Mesodermal cell (in vitro differentiated cells): ENCODE data around the gene DAGLA.

Source experiments
- H3K27ac ChIP-seq: 2 replicates; pipeline ENCODE4 v1.7.0; 2013; ENCODE audit warnings: mild to moderate bottlenecking, low read depth, low read length, moderate library complexity; ENCODE audit not compliant: severe bottlenecking
- H3K36me3 ChIP-seq: 2 replicates; pipeline ENCODE4 v1.7.1; 2013; ENCODE audit warnings: mild to moderate bottlenecking, low read length, moderate library complexity; ENCODE audit not compliant: control insufficient read depth, insufficient read depth
- H3K4me1 ChIP-seq: one replicate; pipeline ENCODE4 v1.7.1; 2013; ENCODE audit warnings: mild to moderate bottlenecking, low read length; ENCODE audit not compliant: insufficient read depth, control insufficient read depth, poor library complexity, severe bottlenecking
- H3K4me3 ChIP-seq: 2 replicates; pipeline ENCODE4 v1.7.0; 2013; ENCODE audit warnings: low read length, control low read depth, mild to moderate bottlenecking; ENCODE audit not compliant: insufficient read depth, poor library complexity, severe bottlenecking; ENCODE audit errors: extremely low read depth
- H3K9me3 ChIP-seq: 2 replicates; pipeline ENCODE4 v1.7.1; 2013; ENCODE audit warnings: mild to moderate bottlenecking, low read length, moderate library complexity; ENCODE audit not compliant: control insufficient read depth
- WGBS, 2 experiments: methylation state at CpG; one replicate each; pipeline ENCODE4 v1.1.5; 2013; ENCODE audit warnings: missing lambda C conversion rate in 2 of 2; ENCODE audit not compliant: insufficient coverage in 2 of 2; 5-methylcytosine and 5-hydroxymethylcytosine counted together

Gene DAGLA

GRCh38 chr11:61730240-61730994 is 50.2 kb downstream of the DAGLA start:
- Histone ChIP-seq H3K36me3 (peaks cover 39% of the 10 kb centered on the region), H3K4me1 (peaks cover 21% of the 10 kb centered on the region), H3K27ac (no peak overlapping the region), H3K9me3 (no peaks in the 10 kb centered on the region), H3K4me3 (no peak overlapping the region)
- 88 to 94% methylated on average over 10 to 12 of the region's 13 CpGs for WGBS, 2 experiments

DNA sequence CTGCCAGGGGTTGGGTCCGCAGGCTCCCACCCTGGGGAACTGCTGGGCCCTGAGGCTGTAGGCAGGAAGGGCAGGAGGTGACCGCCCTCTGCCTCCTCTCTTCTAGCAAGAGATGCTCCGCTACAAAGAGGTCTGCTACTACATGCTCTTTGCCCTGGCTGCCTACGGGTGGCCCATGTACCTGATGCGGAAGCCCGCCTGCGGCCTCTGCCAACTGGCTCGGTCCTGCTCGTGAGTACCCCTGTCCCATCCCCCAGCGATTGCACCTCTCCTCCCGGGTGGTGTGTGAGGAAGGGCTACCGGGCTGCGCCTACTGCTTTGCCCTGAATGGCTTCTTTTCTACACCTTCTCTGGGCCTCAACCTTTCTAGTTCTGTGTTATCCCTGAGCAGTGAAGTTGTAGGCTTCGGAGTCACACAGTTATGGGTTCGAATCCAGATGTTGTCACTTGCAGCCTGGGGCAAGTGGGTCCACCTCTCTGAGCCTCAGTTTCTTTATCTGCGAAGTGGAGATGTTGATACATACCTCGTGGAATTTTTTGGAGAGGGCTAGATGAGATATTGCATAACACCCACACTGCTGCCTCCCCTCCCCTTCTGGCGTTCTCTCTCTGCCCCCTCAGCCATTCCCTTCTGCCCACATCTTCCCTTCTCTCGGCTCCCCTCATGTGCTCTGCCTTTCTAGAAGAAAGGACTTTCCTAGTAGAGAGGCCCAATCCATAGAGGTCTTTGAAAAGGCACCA is 51.2 kb downstream of the DAGLA start:
- H3K4me3 ChIP-seq, result no peak overlapping the region
- H3K4me1 ChIP-seq, result peaks cover 19% of the 10 kb centered on the region
- no peak overlapping the region for H3K27ac ChIP-seq
- H3K36me3 ChIP-seq, result peaks cover 44% of the 10 kb centered on the region
- no peaks in the 10 kb centered on the region for H3K9me3 ChIP-seq
- 88 to 91% methylated on average over 15 to 16 of the region's 19 CpGs for WGBS, 2 experiments

DNA sequence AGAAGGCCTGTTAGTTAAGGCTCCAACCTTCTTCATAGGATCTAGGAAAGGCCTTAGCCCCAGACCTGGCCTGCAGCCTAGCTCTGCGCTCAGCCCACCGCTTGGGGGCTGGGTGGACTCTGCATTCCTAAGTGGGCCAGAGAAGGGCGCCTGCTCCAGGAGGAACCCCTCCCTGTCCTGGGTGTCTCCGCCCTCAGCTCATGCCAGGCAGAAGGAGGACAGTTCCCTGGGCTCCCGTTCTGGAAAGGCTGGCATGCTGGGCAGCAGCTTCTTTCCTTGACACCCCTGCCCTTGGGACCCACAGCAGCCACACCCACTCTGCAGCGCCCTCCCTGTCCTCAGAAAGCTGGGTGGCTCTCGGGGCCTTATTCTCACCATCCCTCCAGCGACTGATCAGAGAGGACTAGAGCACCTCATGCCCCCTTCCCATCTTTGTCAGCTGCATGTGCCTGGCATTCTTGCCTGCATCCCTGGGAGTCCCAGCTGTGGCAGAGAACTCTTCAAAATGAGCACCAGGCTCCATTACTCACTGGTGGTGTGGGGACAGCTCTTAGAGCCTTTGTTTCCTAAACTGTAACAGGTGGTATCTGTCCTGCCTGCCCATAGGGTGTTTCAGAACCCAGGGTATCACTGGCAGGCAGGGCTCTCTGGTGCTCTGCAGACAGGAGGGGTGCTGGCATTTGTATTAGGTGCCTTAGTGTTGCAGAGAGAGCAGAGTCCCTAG is 51.9 kb downstream of the DAGLA start:
- H3K9me3 ChIP-seq, result no peaks in the 10 kb centered on the region
- H3K27ac ChIP-seq, result no peak overlapping the region
- peaks cover 44% of the 10 kb centered on the region for H3K36me3 ChIP-seq
- H3K4me1 ChIP-seq, result peaks cover 19% of the 10 kb centered on the region
- 83 to 89% methylated on average over 7 to 8 of the region's 8 CpGs for WGBS, 2 experiments
- H3K4me3 ChIP-seq, result no peak overlapping the region

DNA sequence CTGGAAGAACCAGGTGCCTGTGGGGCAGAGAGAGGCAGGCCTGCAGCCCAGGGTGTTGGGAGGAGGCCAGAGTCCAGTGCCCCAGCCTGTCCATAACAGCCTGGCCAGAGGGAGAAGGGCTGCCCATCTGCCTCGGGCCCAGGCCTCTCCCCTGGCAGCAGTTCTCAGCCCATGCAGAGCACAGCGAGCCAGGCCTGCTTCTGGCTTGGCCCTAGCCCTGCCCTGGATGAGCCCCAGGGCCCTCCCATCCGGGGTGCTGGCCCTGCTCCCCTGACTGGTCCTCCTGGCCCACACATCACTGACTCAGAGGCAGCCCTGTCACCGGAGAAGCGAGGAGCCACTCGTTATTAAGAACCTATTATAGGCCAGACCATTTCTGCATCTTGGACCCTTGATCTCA is 52.5 kb downstream of the DAGLA start:
- Histone ChIP-seq H3K36me3 (peaks cover 40% of the 10 kb centered on the region), H3K9me3 (no peaks in the 10 kb centered on the region), H3K4me3 (no peak overlapping the region), H3K27ac (no peak overlapping the region), H3K4me1 (peaks cover 19% of the 10 kb centered on the region)
- WGBS, 2 experiments, result 88 to 100% methylated on average over 3 to 5 of the region's 6 CpGs

GRCh38 chr11:61733120-61733978 is 53.2 kb downstream of the DAGLA start:
- H3K9me3 ChIP-seq, result no peaks in the 10 kb centered on the region
- peaks cover 15% of the 10 kb centered on the region for H3K4me1 ChIP-seq
- WGBS, 2 experiments, result 21 to 27% methylated on average over 11 to 12 of the region's 13 CpGs
- H3K36me3 ChIP-seq, result peaks cover 40% of the 10 kb centered on the region
- no peak overlapping the region for H3K4me3 ChIP-seq
- no peak overlapping the region for H3K27ac ChIP-seq

DNA sequence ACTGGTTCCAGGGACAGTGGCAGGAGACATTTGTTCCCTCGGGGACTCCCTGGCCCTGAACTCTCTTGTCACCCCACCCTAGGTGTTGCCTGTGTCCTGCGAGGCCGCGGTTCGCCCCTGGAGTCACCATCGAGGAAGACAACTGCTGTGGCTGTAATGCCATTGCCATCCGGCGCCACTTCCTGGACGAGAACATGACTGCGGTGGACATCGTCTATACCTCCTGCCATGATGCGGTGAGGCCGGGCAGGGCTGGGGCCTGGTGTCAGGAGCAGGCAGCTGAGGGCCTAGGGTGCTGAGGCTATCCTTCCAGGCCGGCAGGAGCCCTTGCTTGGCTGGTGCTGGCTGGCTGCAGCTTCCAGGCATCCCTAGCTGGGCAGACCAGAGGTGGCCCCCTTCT is 54.6 kb downstream of the DAGLA start:
- H3K4me1 ChIP-seq, result peaks cover 3% of the 10 kb centered on the region
- no peaks in the 10 kb centered on the region for H3K9me3 ChIP-seq
- 90 to 94% methylated on average over 13 to 14 of the region's 14 CpGs for WGBS, 2 experiments
- no peak overlapping the region for H3K27ac ChIP-seq
- peaks cover 34% of the 10 kb centered on the region for H3K36me3 ChIP-seq
- no peak overlapping the region for H3K4me3 ChIP-seq

- Histone ChIP-seq H3K4me1 (peaks cover 3% of the 10 kb centered on the region), H3K4me3 (no peak overlapping the region), H3K27ac (no peak overlapping the region), H3K9me3 (no peaks in the 10 kb centered on the region), H3K36me3 (peaks cover 29% of the 10 kb centered on the region)
- WGBS, 2 experiments, result 89 to 94% methylated on average over 14 to 15 of the region's 17 CpGs
Observed at GRCh38 chr11:61735391-61735790, 55.2 kb downstream of the DAGLA start.

- WGBS, 2 experiments, result 93 to 98% methylated on average over 3 of the region's 5 CpGs
- H3K4me1 ChIP-seq, result peaks cover 3% of the 10 kb centered on the region
- peaks cover 33% of the 10 kb centered on the region for H3K36me3 ChIP-seq
- H3K9me3 ChIP-seq, result no peaks in the 10 kb centered on the region
- no peak overlapping the region for H3K4me3 ChIP-seq
- H3K27ac ChIP-seq, result no peak overlapping the region
Observed at GRCh38 chr11:61736310-61736709, 56.1 kb downstream of the DAGLA start.

GRCh38 chr11:61737131-61737530 is 56.9 kb downstream of the DAGLA start:
- H3K4me1 ChIP-seq, result no peaks in the 10 kb centered on the region
- no peak overlapping the region for H3K4me3 ChIP-seq
- peaks cover 36% of the 10 kb centered on the region for H3K36me3 ChIP-seq
- no peaks in the 10 kb centered on the region for H3K9me3 ChIP-seq
- WGBS, 2 experiments, result 96 to 98% methylated on average over 7 to 9 of the region's 12 CpGs
- no peak overlapping the region for H3K27ac ChIP-seq
